GM18868 (cell line): ENCODE measurements around the gene MYH9.

ENCODE experiments used
- ATAC-seq: cut with Tn5 transposase; IDR thresholded peaks from one replicate; pipeline ENCODE4 v1.9.1; 2021; ENCODE audit warnings: mild to moderate bottlenecking, moderate library complexity; ENCODE audit not compliant: unreplicated experiment

The MYH9 gene

GRCh38 chr22:36351921-36352802 lies 35.6 kb downstream of the MYH9 start:
- ATAC-seq, result no peak

GRCh38 chr22:36350751-36351594 lies 36.8 kb downstream of the MYH9 start:
- no peak for ATAC-seq

GRCh38 chr22:36349726-36350125 lies 38.0 kb downstream of the MYH9 start:
- ATAC-seq, result no peak

- ATAC-seq, result no peak
These were observed 39.0 kb downstream of the MYH9 start for GRCh38 chr22:36348760-36349159.

GRCh38 chr22:36347094-36347493 lies 40.7 kb downstream of the MYH9 start:
- ATAC-seq, result no peak

- ATAC-seq, result no peak
These were observed 43.5 kb downstream of the MYH9 start for GRCh38 chr22:36344106-36344827.

GRCh38 chr22:36343720-36344105 lies 44.1 kb downstream of the MYH9 start:
- ATAC-seq, result no peak

- ATAC-seq, result no peak
These were observed 44.6 kb downstream of the MYH9 start for GRCh38 chr22:36343070-36343719.

- ATAC-seq, result no peak
These were observed 46.1 kb downstream of the MYH9 start for GRCh38 chr22:36341640-36342041.

GRCh38 chr22:36340621-36341020 lies 47.1 kb downstream of the MYH9 start:
- no peak for ATAC-seq

- no peak for ATAC-seq
These were observed 48.3 kb downstream of the MYH9 start for GRCh38 chr22:36339171-36340065.

- no peak for ATAC-seq
These were observed 50.2 kb downstream of the MYH9 start for GRCh38 chr22:36337365-36338130.

- no peak for ATAC-seq
These were observed 51.3 kb downstream of the MYH9 start for GRCh38 chr22:36336246-36337182.

- ATAC-seq, result no peak
These were observed 52.1 kb downstream of the MYH9 start for GRCh38 chr22:36335621-36336020.

GRCh38 chr22:36334821-36335603 lies 52.8 kb downstream of the MYH9 start:
- ATAC-seq, result no peak

- ATAC-seq, result no peak
These were observed 53.5 kb downstream of the MYH9 start for GRCh38 chr22:36334081-36334820.
